Hippocampal formation (tissue), 2 donors: ENCODE results near the gene CHRNE.

Experiments
- DNase-seq, 2 donors: peaks; one replicate each; lab custom pipeline; 2025; lab: John Stamatoyannopoulos, UW

CHRNE gene

GRCh38 chr17:4903051-4903818 lies at the start of gene CHRNE:
Gene CHRNE, minus strand, starts transcription at chr17:4903098. Its CDS starts 35 bp downstream, at chr17:4903063.
- DNase-seq: peak in 1 of 2 donors; percentile 48

- DNase-seq: no peak
Measured at GRCh38 chr17:4951486-4951885, 48.6 kb upstream of the CHRNE start.

- DNase-seq: no peak
Measured at GRCh38 chr17:4950746-4951204, 47.9 kb upstream of the CHRNE start, which contains the start of gene ENO3. Gene ENO3, plus strand, starts transcription at chr17:4951119. Its CDS starts 711 bp downstream, at chr17:4951830.

- no peak for DNase-seq
Measured at GRCh38 chr17:4950075-4950745, 47.3 kb upstream of the CHRNE start.

GRCh38 chr17:4949321-4950074 lies 46.6 kb upstream of the CHRNE start:
- DNase-seq: peak; percentile 26 to 65

- peak; percentile 77 to 84 for DNase-seq
Measured at GRCh38 chr17:4948931-4949320, 46.0 kb upstream of the CHRNE start.

GRCh38 chr17:4948166-4948930 lies 45.5 kb upstream of the CHRNE start, which contains the start of gene PFN1:
Gene PFN1, minus strand, starts transcription at chr17:4948530. Its CDS starts 136 bp downstream, at chr17:4948394.
- DNase-seq: peak; percentile 75 to 83

GRCh38 chr17:4947411-4948165 lies 44.7 kb upstream of the CHRNE start:
- DNase-seq: no peak

GRCh38 chr17:4947010-4947410 lies 44.1 kb upstream of the CHRNE start:
- DNase-seq: no peak

- DNase-seq: no peak
Measured at GRCh38 chr17:4946312-4946976, 43.5 kb upstream of the CHRNE start.

- no peak for DNase-seq
Measured at GRCh38 chr17:4945944-4946280, 43.0 kb upstream of the CHRNE start.

- no peak for DNase-seq
Measured at GRCh38 chr17:4945176-4945943, 42.5 kb upstream of the CHRNE start.

- no peak for DNase-seq
Measured at GRCh38 chr17:4944554-4945175, 41.8 kb upstream of the CHRNE start.

GRCh38 chr17:4944163-4944553 lies 41.3 kb upstream of the CHRNE start:
- no peak for DNase-seq

- DNase-seq: no peak
Measured at GRCh38 chr17:4942760-4943508, 40.0 kb upstream of the CHRNE start.

- DNase-seq: no peak
Measured at GRCh38 chr17:4941319-4941610, 38.4 kb upstream of the CHRNE start.

GRCh38 chr17:4940555-4941318 lies 37.8 kb upstream of the CHRNE start:
- no peak for DNase-seq
